Osteoblast (primary cell): Measurements from ENCODE around the gene NR5A1. TPM values are rescaled to one million over a fixed set of nuclear protein-coding genes. Genes with fewer than 3 reads are reported as not detected.

Source experiments
- DNase-seq: peaks from one replicate; pipeline ENCODE4 v3.0.0; 2011; ENCODE audit warnings: low spot score, mixed read lengths; ENCODE audit not compliant: insufficient read length; ENCODE audit errors: missing footprints
- H2AFZ ChIP-seq: 2 replicates; pipeline ENCODE4 v1.6.0; 2011; ENCODE audit warnings: mild to moderate bottlenecking, low read length
- H3K27ac ChIP-seq: 2 replicates; pipeline ENCODE4 v1.5.1; 2011; ENCODE audit warnings: mild to moderate bottlenecking, low read depth, low read length, moderate library complexity
- H3K27me3 ChIP-seq: 2 replicates; pipeline ENCODE4 v1.6.0; 2012; ENCODE audit warnings: mild to moderate bottlenecking, control low read depth, inconsistent platforms, low read length, moderate library complexity; ENCODE audit not compliant: insufficient read depth
- H3K36me3 ChIP-seq: 2 replicates; pipeline ENCODE4 v1.5.1; 2011; ENCODE audit warnings: mild to moderate bottlenecking, low read length, control low read depth, moderate library complexity; ENCODE audit not compliant: insufficient read depth
- H3K4me1 ChIP-seq: 2 replicates; pipeline ENCODE4 v1.5.1; 2011; ENCODE audit warnings: mild to moderate bottlenecking, low read length, control low read depth, moderate library complexity; ENCODE audit not compliant: insufficient read depth
- H3K4me2 ChIP-seq: 2 replicates; pipeline ENCODE4 v1.6.0; 2011; ENCODE audit warnings: mild to moderate bottlenecking, low read length; ENCODE audit not compliant: insufficient read depth
- H3K4me3 ChIP-seq: fragments of 200-600 bp; sonication (generic); 3 replicates; pipeline ENCODE4 v1.5.1; 2012; ENCODE audit warnings: mild to moderate bottlenecking, low read length, inconsistent platforms; ENCODE audit not compliant: insufficient read depth
- H3K79me2 ChIP-seq: 2 replicates; pipeline ENCODE4 v1.6.0; 2012; ENCODE audit warnings: mild to moderate bottlenecking, low read length, control low read depth, inconsistent platforms; ENCODE audit not compliant: insufficient read depth
- H3K9me3 ChIP-seq: 2 replicates; pipeline ENCODE4 v1.5.1; 2011; ENCODE audit warnings: low read depth, low read length, control low read depth
- H4K20me1 ChIP-seq: 2 replicates; pipeline ENCODE4 v1.6.0; 2012; ENCODE audit warnings: mild to moderate bottlenecking, low read length, control low read depth; ENCODE audit not compliant: insufficient read depth
- total RNA-seq: library from RNA; depleted of rRNA; stranded (reverse); fragments of >200 nt; gene quantifications from 2 replicates; pipeline ENCODE4 v1.2.3, GENCODE V29; 2012
- TF ChIP-seq, protein P1 (sequence below): IDR thresholded peaks from 2 replicates; pipeline ENCODE4 v1.5.1; 2011; ENCODE audit warnings: mild to moderate bottlenecking, low read depth, low read length, moderate library complexity; ENCODE audit errors: extremely low read depth

NR5A1 gene
- total RNA-seq, 1 donor = not detected

DNA sequence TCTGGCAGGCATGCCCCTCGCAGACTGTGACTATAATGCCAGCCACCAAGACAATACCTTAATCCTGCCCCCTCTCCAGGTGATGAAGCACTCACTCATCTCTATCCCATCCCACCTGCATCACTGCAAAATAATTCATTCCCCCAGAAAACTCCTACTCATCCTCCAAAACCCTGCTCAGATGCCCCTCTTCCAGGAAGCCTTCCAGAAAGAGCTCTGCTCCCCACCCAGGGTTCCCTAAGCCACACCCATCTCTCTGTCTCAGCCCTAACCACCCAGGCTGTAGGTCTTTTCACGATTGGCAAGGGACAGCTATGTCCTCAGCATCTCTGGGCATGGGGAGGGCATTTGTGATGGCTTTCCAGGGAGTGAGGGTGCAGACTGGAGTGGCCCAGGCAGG, 17.2 kb downstream of the NR5A1 start:
- TF ChIP-seq, protein P1, sequence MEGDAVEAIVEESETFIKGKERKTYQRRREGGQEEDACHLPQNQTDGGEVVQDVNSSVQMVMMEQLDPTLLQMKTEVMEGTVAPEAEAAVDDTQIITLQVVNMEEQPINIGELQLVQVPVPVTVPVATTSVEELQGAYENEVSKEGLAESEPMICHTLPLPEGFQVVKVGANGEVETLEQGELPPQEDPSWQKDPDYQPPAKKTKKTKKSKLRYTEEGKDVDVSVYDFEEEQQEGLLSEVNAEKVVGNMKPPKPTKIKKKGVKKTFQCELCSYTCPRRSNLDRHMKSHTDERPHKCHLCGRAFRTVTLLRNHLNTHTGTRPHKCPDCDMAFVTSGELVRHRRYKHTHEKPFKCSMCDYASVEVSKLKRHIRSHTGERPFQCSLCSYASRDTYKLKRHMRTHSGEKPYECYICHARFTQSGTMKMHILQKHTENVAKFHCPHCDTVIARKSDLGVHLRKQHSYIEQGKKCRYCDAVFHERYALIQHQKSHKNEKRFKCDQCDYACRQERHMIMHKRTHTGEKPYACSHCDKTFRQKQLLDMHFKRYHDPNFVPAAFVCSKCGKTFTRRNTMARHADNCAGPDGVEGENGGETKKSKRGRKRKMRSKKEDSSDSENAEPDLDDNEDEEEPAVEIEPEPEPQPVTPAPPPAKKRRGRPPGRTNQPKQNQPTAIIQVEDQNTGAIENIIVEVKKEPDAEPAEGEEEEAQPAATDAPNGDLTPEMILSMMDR = no peak
- Histone ChIP-seq H3K4me1 (no peaks in the 10 kb centered on the region), H3K27ac (no peak overlapping the region), H3K36me3 (no peaks in the 10 kb centered on the region), H3K4me2 (no peak overlapping the region), H3K9me3 (no peaks in the 10 kb centered on the region), H3K79me2 (no peaks in the 10 kb centered on the region), H4K20me1 (no peaks in the 10 kb centered on the region), H2AFZ (no peak overlapping the region), H3K4me3 (no peak overlapping the region), H3K27me3 (peaks cover 53% of the 10 kb centered on the region)
- DNase-seq = no peak

DNA sequence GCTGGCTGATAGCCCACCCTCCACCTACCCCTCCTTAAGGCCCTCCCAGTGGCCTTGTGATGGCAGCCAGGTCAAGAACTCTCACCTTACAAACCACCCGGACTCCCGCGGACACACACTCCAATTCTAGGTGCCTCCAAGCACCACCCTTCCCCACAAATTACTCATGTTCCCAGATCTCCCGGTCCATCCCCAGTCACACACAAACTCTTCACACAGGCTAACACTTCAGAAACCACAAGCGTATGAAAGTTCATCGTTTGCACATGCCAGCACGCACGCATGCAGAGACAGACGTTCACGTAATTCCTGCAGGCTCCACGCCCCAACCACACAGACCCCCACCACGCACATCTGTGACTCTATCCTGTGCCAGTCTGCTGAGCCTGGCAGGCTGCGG, 18.0 kb downstream of the NR5A1 start:
- no peaks in the 10 kb centered on the region for H3K36me3 ChIP-seq
- H4K20me1 ChIP-seq = no peaks in the 10 kb centered on the region
- DNase-seq = no peak
- H3K79me2 ChIP-seq = no peaks in the 10 kb centered on the region
- peaks cover 50% of the 10 kb centered on the region for H3K27me3 ChIP-seq
- H3K27ac ChIP-seq = no peak overlapping the region
- TF ChIP-seq, protein P1 = no peak
- H2AFZ ChIP-seq = no peak overlapping the region
- H3K4me3 ChIP-seq = no peak overlapping the region
- no peaks in the 10 kb centered on the region for H3K9me3 ChIP-seq
- no peak overlapping the region for H3K4me2 ChIP-seq
- no peaks in the 10 kb centered on the region for H3K4me1 ChIP-seq

DNA sequence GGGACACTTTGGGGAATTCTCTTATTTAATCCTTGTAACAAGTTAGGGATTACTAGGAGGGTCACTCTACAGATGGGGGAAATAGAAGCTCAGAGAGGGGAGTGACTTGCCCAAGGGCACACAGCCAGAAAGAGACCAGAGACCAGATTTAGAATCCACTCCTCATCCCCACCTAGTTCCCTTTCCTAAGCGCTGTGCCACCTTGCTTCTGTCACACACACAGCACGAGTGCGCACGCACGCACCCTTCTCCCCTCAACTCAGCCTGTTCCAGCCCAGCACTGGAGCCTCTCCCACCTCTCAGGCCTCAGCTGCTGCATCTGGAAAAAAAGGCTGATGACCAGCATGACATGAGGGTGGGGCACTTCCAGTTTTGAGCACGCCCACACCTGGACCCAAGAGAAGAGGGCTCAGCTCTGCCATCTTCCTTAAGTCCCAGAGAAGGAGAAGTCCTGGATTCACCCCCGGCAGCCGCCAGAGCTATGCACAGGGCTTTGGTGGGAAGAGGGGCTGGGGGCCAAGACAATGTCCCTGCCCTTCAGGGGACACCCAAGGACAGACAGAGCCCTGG, 18.5 kb downstream of the NR5A1 start:
- no peaks in the 10 kb centered on the region for H3K9me3 ChIP-seq
- H3K27me3 ChIP-seq = peaks cover 46% of the 10 kb centered on the region
- TF ChIP-seq, protein P1 = no peak
- no peaks in the 10 kb centered on the region for H3K4me1 ChIP-seq
- H3K36me3 ChIP-seq = no peaks in the 10 kb centered on the region
- no peak overlapping the region for H2AFZ ChIP-seq
- no peak overlapping the region for H3K27ac ChIP-seq
- H3K4me2 ChIP-seq = no peak overlapping the region
- H3K4me3 ChIP-seq = no peak overlapping the region
- peaks cover 3% of the 10 kb centered on the region for H4K20me1 ChIP-seq
- H3K79me2 ChIP-seq = no peaks in the 10 kb centered on the region
- DNase-seq = no peak

DNA sequence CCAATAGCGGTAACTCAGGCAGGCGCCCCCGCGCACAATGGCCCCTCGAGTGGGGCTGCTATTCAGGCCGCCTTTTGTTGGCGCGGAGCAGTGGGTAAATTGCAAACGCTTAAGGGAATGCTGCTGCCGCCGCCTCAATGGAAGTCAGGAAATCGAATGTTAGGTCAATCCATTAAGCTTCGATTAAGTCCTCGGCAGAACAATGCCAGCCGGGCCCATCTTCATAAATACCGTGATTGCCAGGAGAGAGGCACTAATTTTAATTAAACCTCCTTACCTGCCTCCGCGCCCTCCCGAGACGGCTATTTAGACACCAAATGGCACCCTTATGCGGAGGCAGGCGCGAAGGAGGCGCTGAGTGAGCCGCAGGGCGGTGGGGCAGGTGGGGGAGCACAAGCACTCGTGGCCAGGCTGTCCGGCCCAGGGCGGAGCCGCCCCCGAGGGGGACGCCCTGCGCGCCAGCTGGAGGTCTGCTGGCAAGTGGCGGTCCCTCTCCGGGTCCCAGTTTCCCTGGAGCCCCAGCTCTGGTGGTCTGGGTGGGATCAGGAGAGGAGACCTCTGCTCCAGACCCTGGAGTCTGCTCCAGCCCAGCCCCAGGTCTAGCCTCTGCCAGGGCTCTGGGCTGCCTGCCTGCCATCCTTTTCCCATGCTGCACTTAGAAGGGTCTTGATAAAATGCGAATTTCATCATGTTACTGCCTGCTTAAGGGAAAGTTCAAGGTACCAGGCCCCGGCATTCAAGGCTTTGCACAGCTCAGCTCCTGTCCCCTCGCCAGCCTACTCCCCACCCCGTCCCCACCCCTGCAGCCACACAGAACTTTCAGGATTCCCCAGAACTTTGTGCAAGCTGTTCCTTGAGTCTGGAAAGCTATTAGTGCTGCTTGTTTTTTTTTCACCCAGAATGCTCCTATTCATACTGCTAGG, 19.7 kb downstream of the NR5A1 start:
- H3K79me2 ChIP-seq = no peaks in the 10 kb centered on the region
- H3K36me3 ChIP-seq = no peaks in the 10 kb centered on the region
- H3K27ac ChIP-seq = no peak overlapping the region
- H3K4me1 ChIP-seq = no peaks in the 10 kb centered on the region
- no peak for DNase-seq
- no peaks in the 10 kb centered on the region for H3K9me3 ChIP-seq
- H3K27me3 ChIP-seq = peaks cover 41% of the 10 kb centered on the region
- no peak overlapping the region for H3K4me3 ChIP-seq
- peaks cover 4% of the 10 kb centered on the region for H4K20me1 ChIP-seq
- TF ChIP-seq, protein P1 = no peak
- no peak overlapping the region for H3K4me2 ChIP-seq
- H2AFZ ChIP-seq = no peak overlapping the region
